HG03097 (cell line): ENCODE results near the gene GSTO1.
A peak's percentile ranks its signal among the peaks of the same experiment; 100 is the strongest.
"Not testable (repeated sequence)": the region's sequence is repeated elsewhere in the genome, so short reads cannot be mapped to it uniquely, and the experiment has no call there.

Experiments used
- ATAC-seq: cut with Tn5 transposase; IDR thresholded peaks from one replicate; pipeline ENCODE4 v1.9.1; 2021; ENCODE audit not compliant: unreplicated experiment, low FRiP score

Gene GSTO1

GRCh38 chr10:104254493-104255310, at the start of gene GSTO1:
Gene GSTO1, plus strand, starts transcription at chr10:104254892. Its CDS starts 37 bp downstream, at chr10:104254929.
- ATAC-seq, result peak; percentile 70

DNA sequence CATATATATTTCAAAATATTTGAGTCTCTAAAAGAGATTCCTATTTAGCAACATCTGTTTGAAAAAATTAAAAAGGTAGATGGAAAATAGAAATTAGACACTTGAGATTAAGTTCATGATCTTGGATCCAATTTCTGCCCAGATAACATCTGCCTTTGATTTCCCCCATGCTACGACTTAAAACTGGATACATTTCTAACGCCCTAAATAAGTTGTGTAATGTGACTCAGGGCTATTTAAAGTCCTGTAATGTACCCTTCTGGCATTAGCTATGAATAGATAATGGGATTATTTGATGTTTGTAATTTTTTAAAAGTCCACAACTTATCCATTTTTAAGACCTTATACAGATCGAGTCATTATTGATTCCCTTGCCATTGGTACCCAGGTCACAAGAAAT, 46.0 kb upstream of the GSTO1 start:
- no peak for ATAC-seq

GRCh38 chr10:104209575-104210198, 45.0 kb upstream of the GSTO1 start:
- no peak for ATAC-seq

- no peak for ATAC-seq
Observed at GRCh38 chr10:104216631-104217030, 38.1 kb upstream of the GSTO1 start.

DNA sequence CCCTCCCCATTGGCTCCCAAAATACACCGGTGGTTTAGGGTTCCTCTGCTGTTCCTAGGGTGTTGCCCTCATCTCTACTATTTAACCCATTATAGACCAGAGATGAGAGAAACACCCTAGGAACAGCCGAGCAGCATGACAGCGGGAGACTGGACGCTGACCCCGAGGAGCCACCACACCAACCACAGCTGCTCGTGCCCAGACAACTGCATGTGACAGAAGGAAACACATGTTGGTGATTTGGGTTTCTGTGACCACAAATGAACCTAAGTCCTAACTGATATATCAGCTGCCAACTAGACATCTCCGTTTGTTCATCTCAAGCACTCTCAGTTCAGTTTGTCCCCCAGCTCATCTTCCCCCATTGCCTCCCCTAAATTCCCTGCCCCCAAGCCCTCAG, 35.9 kb upstream of the GSTO1 start:
- no peak for ATAC-seq

DNA sequence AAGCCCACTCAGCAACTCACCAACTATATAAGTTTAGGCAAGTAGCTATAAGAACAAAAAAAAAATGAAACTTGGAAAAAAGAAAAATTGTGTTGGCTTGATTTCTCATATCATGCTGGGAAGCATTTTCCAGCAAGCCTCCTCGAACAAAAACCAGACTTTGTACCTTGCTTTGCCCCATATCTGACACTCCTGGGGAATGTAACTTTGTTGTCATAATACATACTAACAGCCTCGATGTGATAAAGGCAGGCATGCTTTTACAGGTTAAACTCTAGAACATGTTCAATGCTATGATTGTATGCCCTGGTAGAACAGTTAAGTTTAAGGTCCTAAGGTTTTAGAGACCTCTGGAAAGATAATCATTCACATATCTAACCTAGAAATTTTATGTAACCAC, 34.2 kb upstream of the GSTO1 start:
- no peak for ATAC-seq

- ATAC-seq, result no peak
Observed at GRCh38 chr10:104223304-104223703, 31.4 kb upstream of the GSTO1 start.

DNA sequence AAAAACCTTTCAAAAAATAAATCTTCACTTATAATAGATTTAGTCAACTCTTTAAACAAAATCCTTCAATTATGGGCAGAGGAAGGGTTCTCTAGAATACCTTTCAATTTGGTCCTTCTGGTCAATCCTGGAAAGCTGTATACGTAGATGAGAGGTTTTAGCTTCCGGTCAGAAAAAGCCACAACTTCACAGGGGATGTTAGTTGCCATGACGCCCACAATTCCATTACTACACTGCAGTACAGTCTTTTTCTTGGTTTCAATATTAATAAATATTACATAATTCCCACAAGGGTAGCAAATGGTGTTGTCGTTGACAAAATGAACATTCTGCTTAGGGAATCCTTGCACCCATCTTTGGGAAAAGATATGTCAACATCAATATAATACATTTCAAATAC, 24.2 kb upstream of the GSTO1 start:
- no peak for ATAC-seq

GRCh38 chr10:104231784-104232612, 22.7 kb upstream of the GSTO1 start, which contains the start of gene CFAP43:
Gene CFAP43, minus strand, starts transcription at chr10:104232364. Its CDS starts 118 bp downstream, at chr10:104232246.
- peak; percentile 100 for ATAC-seq

- peak; percentile 10 for ATAC-seq
Observed at GRCh38 chr10:104232613-104233102, 22.0 kb upstream of the GSTO1 start.

GRCh38 chr10:104233817-104234216, 20.9 kb upstream of the GSTO1 start:
- ATAC-seq, result no peak

- no peak for ATAC-seq
Observed at GRCh38 chr10:104234934-104235333, 19.8 kb upstream of the GSTO1 start.

DNA sequence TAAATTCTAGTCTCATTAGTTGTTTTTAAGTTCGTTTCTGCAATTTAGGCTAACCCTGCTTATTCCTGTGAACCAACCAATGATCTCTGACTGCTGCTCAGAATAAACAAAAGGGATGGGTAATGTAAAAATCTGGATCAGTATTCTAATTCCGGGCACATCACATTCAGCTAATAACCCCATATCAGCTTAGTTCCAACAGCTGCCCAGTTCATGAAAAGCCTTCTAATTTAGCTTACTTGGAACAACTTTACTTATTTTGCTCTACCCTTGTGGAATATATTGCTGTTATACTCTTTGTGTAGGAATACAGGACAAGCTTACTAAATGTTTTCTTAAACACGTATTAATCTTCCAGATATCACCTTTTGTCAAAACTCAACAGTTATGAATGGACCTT, 18.9 kb upstream of the GSTO1 start:
- ATAC-seq, result no peak

- ATAC-seq, result no peak
Observed at GRCh38 chr10:104240078-104240477, 14.6 kb upstream of the GSTO1 start.

DNA sequence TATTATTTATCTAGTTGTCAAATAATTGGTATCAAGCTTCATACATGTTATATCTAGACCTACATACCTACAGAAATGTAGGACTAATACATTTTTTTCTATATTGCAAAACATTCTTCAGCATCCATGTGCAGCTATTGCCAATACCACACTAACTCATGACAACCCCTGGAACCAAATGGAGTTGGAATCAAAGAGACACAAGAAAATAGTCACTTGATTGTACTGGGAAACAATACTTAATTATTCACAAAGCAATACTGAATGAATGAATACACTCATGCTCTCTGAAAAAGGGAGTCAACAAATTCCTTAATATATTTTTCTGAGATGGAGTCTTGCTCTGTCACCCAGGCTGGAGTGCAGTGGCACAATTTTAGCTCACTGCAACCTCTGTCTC, 12.1 kb upstream of the GSTO1 start:
- ATAC-seq, result no peak

DNA sequence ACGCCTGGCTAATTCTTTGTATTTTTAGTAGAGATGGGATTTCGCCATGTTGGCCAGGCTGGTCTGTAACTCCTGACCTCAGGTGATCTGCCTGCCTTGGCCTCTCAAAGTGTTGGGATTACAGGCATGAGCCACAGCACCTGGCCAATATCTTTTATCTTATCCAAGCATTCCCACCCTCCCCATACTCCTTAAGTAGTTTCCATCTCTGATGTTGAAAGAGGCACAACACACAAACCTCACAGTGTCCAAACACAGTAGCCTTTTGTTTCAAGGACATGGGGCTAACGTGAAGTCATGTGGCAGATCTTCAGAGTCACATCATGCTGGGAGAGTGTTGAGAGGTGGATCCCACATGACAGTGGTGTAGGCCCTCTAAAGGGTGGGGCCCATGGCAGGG, 11.7 kb upstream of the GSTO1 start:
- not testable (repeated sequence) for ATAC-seq

GRCh38 chr10:104243512-104243911, 11.2 kb upstream of the GSTO1 start:
- no peak for ATAC-seq

GRCh38 chr10:104245066-104245632, 9.5 kb upstream of the GSTO1 start:
- ATAC-seq, result no peak

DNA sequence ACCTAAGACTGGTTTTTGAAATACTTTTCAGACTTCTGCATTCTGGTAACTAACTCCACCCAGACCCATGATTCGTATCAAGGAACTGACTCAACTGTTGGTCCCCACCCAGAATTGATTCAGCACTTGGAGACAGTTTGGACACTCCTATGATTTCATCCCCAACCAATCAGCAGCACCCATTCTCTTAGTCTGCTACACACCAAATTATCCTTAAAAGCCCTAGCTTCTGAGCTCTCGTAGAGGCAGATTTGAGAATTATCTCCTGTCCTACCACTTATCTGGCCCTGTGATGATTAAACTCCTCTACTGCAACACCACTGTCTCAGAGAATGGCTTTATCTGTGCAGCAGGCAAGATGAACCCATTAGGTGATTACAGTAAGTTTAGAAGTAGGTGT, 7.7 kb upstream of the GSTO1 start:
- no peak for ATAC-seq

DNA sequence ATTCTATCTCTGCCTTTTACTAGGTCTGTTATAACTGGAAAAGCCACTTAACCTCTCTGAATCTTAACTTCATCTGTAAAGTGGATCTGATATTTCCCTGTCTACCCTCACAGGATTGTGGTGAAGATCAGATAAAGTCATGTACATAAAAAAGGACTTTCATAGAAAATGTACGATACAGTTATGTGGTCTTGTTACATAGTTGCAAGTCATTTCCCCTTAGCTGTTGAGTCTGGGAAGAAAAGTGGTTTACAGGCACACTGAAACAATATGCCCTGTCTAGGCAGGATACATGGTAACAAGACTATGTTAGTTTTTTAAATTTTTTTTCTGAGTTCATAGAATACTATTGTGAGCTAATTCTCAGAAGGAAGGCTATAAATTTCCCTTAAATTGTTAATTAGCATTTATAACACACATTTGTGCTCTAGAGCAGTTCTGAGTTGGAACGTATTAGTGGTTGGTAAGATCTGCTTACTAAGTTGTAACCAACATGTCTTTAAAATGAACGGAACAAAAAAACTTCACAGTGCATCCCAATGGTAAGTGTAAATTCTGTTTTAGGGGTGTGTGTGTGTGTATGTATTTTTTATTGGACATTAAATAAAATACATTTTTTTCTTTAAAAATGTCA, 7.1 kb upstream of the GSTO1 start:
- ATAC-seq, result no peak
